ENCODE measurements around the gene OR6N2. TPM values are rescaled to one million over a fixed set of nuclear protein-coding genes. Genes with fewer than 3 reads are reported as not detected.

The OR6N2 gene
- total RNA-seq (ENCODE audit: low replicate concordance) = not detected in 2 replicates

- no peak for DNase-seq (ENCODE audit: low read depth)
- no peak within 1 kb of the TSS for H3K4me3 ChIP-seq (ENCODE audit: low read depth, low read length)
- no peak for TF ChIP-seq CTCF (IDR thresholded peaks at IDR 0.05; ENCODE audit: insufficient read depth, low read length)
These were observed at the start of gene OR6N2 for GRCh38 chr1:158781104-158781503. Gene OR6N2, minus strand, starts transcription at chr1:158781204. Its CDS starts 3,569 bp downstream, at chr1:158777635.

GRCh38 chr1:158830074-158830677, 49.2 kb upstream of the OR6N2 start:
- no peak for TF ChIP-seq CTCF (IDR thresholded peaks at IDR 0.05; ENCODE audit: insufficient read depth, low read length)
- DNase-seq (ENCODE audit: low read depth) = no peak
- H3K4me3 ChIP-seq (ENCODE audit: low read depth, low read length) = no peak overlapping the region

- no peak for TF ChIP-seq CTCF (IDR thresholded peaks at IDR 0.05; ENCODE audit: insufficient read depth, low read length)
- no peak for DNase-seq (ENCODE audit: low read depth)
- no peak overlapping the region for H3K4me3 ChIP-seq (ENCODE audit: low read depth, low read length)
These were observed 40.7 kb upstream of the OR6N2 start for GRCh38 chr1:158821723-158822122.

- DNase-seq (ENCODE audit: low read depth) = no peak
- TF ChIP-seq CTCF (IDR thresholded peaks at IDR 0.05; ENCODE audit: insufficient read depth, low read length) = no peak
- no peak overlapping the region for H3K4me3 ChIP-seq (ENCODE audit: low read depth, low read length)
These were observed 38.7 kb upstream of the OR6N2 start for GRCh38 chr1:158819461-158820443.

GRCh38 chr1:158818975-158819431, 38.0 kb upstream of the OR6N2 start:
- H3K4me3 ChIP-seq (ENCODE audit: low read depth, low read length) = no peak overlapping the region
- no peak for DNase-seq (ENCODE audit: low read depth)
- no peak for TF ChIP-seq CTCF (IDR thresholded peaks at IDR 0.05; ENCODE audit: insufficient read depth, low read length)

GRCh38 chr1:158818560-158818959, 37.6 kb upstream of the OR6N2 start:
- DNase-seq (ENCODE audit: low read depth) = no peak
- H3K4me3 ChIP-seq (ENCODE audit: low read depth, low read length) = no peak overlapping the region
- TF ChIP-seq CTCF (IDR thresholded peaks at IDR 0.05; ENCODE audit: insufficient read depth, low read length) = no peak
